GM18526 (cell line): ENCODE data around the gene KRT35.

Experiments used
- POLR2A ChIP-seq: IDR thresholded peaks from 3 replicates; pipeline ENCODE4 v1.6.1; 2011; ENCODE audit not compliant: insufficient read length; ENCODE audit errors: extremely low read depth

KRT35 gene

DNA sequence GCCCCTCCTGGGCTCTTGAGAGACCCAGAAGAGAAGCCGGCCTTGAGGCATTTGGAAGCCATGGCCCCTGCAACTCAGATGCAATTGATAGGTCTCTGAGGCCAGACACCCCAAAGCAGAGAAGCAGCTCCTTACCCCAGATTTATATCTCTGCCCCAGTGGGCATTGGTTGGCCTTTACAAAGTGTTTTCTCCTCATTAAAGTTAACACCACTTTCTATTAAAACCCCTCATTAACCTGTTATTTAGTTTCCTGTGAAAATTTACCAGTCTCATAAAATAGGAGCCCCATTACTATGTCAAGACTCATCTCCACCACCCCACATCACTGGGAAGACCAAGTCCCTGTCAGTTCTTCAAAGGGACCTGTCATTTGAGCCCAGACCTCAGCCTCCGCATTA is at the start of gene KRT35:
KRT35 (minus strand) TSS at position 116 of the 400 bp plus-strand sequence; CDS start at position 62, 54 bp downstream.
- TF ChIP-seq POLR2A, result no peak

DNA sequence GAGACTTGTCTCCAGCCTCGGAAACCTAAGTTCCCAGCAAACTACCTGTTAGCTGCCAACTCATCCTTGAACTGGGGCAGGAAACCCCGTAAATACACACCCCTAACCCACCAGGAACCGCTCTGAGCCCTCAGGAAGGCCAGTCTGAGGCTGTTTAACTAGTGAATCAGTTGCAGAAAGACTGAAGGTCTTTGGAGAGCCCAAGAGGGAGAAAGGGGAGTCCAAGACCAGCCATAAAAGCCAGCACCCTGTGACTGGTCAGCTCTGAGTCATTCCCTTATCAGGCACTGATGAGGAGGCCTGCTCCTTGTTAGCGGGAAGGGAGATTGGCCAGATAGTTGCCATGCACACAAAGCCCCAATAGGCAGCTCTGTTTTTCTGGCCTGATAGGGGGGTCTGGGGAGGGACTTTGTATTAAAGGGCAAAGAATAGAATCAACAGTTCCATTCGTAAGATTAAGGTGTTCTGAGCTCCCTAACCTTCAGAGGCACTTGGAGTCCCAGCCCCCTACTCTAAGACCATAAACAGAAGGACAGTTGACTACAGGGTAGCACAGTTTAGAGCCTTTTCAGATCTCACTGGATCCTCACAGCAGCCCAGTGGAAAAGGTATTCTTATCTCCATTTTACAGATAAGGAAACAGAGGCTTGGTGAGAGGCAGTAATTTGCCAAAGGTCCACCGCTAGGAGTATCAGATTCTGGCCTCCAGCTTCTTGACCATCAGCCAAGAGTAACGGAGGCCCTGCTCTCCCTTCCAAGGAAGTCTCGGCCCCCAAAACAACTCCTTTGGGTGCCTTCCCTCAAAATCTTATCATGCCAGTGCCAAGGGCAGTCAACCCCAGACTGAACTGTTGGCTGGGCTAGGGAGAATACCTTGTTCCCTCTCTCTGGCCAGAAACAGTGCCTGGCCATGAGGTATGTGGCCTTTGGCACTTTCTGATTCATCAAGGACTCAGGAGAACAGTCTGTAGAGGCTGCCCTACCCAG is 49.4 kb upstream of the KRT35 start:
- TF ChIP-seq POLR2A, result no peak

DNA sequence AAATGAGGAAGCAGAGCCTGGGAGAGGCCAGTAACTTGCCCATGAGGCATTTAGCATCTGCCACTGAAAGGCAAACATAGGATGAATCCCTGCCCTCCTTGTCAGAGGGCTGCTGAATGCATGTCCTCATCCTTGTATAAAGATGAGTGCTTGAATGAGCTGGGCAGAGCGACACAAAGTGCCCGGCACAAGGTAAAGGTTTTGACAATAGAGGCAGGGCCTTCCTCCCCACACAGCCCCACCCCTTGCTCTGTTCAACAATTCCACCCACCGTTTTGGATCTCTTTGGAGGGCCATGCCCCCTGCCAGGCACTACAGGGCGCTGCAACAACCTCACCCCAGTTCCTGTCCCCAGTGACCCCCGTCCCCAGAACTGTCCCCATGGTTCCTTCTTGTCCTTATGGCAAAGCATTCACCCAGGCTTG is 48.6 kb upstream of the KRT35 start:
- TF ChIP-seq POLR2A, result no peak

DNA sequence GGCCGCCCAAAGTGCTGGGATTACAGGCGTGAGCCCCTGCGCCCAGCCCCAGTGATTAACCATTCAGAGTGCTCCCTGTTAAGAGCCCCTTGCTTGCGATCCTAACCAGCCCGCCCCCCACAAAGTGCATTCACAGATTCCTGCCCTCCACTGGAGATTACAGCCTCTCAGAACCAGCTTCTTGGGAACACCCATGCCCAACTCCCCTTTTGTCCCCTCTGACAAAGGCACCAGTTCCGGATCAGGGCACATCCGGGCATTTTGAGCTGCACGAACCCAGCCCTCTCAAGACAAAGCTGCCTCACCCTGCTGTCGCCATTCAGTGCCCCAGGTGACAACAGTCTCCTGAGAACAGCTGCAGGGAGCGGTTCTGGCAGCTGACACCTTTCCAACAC is 48.0 kb upstream of the KRT35 start:
- no peak for TF ChIP-seq POLR2A

DNA sequence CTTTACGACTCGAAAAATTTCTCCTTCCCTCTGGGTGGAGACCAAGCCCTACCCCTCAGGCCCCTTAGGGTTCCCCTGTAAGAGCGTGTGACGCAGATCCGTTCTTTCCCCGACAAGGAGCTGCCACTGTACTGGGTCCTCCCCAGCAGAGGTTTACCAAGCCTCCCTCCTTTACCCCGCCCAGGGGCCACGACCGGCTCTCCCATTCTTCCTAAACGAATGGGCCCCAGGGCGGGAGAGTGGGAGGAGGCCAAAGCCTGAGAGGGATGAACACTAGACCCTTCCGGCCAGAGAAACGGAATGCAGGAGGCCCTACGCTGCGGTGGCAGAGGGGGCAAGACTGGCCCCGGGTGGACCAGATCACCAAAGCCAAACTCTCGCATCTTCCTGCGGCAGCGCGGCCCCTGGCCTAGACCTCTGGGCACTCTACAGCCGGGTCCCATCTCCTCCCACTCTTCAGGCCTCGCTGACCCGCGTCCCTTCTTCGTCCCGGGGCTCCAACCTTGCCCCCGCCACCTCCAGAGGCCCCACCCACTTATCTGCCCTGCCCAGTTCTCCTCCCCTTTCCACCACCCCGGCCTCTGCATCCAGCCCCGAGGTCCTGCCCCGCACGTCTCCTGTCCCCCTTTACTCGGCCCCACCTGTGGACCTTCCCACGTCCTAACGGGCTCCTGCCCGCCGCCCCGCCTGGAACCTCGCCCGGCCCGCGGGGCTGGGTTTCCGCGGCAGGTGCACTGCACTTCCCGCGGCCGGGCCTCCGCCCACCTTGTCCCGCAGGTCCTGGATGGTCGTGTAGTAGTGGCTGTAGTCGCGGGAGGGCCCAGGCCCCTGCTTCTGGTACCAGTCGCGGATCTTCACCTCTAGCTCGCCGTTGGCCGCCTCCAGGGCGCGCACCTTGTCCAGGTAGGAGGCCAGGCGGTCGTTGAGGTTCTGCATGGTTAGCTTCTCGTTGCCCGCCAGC is 46.4 kb upstream of the KRT35 start:
- no peak for TF ChIP-seq POLR2A

- TF ChIP-seq POLR2A, result no peak
These were observed 43.3 kb upstream of the KRT35 start for GRCh38 chr17:41524261-41524660.

GRCh38 chr17:41523787-41524186 is 42.8 kb upstream of the KRT35 start:
- TF ChIP-seq POLR2A, result no peak

- TF ChIP-seq POLR2A, result no peak
These were observed 42.3 kb upstream of the KRT35 start for GRCh38 chr17:41523225-41523593.

GRCh38 chr17:41522301-41523224 is 41.6 kb upstream of the KRT35 start:
- TF ChIP-seq POLR2A, result no peak

DNA sequence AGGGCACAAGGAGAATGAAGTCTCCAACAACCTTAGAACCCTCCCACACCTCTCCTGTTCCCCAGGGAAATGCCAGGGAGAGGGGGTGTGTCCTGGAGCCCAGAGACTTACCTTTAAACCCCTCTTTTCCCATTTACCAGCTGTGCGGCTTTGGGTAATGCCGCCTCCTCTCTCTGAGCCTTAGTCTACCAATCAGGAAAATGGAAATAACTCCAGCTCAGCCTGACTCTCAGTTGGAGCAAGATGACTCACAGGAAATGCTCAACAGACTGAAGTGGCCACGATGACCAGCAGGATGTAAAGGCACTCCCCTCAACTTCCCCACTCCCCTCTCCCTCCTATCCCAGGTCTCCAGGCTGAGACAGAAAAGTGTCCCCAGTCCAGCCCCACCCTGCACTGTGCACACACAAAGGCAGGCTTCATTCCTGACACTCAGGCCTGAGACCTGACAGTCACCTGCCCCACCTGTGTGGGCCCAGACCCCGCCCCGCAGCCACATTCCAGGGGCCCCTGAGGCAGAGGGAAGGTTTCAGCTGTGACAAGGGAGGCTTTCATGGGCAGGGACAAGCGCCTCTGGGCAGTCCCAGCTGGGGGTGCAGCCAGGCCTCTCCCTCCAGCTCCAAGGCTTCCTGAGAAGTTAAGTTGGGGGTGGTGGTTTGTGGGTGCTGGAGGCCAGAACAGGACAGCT is 40.8 kb upstream of the KRT35 start:
- no peak for TF ChIP-seq POLR2A

DNA sequence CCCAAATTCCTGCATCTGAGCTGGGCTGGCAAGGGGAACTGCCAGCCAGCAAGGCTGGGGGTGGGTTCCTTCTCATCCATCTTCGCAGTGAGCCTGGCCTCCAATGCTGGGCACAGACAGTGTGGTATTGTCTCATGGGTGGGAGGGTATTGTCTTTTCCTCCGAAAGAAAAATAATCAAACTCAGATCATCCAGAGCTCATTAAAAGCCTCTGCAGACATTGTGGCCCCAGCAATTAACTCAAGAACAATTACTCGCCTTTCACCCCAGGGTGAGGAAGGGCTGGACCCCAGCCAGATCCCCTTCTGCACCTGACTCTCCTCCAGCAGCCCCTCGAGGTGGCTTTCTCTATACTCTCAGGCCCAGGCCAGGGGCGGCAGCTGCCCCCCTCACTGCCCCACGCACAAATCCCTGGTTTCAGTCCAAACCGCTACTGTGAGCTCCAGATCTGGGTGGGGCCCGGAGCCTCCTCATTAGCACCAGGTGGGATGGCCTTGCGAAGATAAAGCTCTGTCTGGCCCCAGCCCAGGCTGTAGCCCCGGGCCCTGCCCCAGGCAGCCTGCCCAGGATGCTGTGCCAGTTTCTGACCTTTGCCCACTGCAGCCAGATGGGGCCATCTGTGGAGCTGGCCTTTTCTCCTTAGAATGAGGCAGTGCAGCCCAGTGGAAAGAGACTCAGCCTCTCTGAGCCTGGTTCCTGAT is 40.0 kb upstream of the KRT35 start:
- TF ChIP-seq POLR2A, result no peak

- TF ChIP-seq POLR2A, result no peak
These were observed 38.7 kb upstream of the KRT35 start for GRCh38 chr17:41519501-41520224.
